HG03039 (cell line): ENCODE data around the gene PAX5.

Experiments used
- ATAC-seq: cut with Tn5 transposase; IDR thresholded peaks from one replicate; pipeline ENCODE4 v1.9.1; 2021; ENCODE audit warnings: mild to moderate bottlenecking, moderate library complexity; ENCODE audit not compliant: unreplicated experiment

Gene PAX5

GRCh38 chr9:36818242-36818938 lies 215.7 kb downstream of the PAX5 start:
- no peak for ATAC-seq

- ATAC-seq = no peak
Measured at GRCh38 chr9:36817160-36817834, 216.8 kb downstream of the PAX5 start.

GRCh38 chr9:36816371-36816770 lies 217.7 kb downstream of the PAX5 start:
- no peak for ATAC-seq

- ATAC-seq = no peak
Measured at GRCh38 chr9:36815566-36816348, 218.3 kb downstream of the PAX5 start.

- no peak for ATAC-seq
Measured at GRCh38 chr9:36815023-36815422, 219.0 kb downstream of the PAX5 start.

GRCh38 chr9:36813154-36813553 lies 220.9 kb downstream of the PAX5 start:
- no peak for ATAC-seq

- ATAC-seq = no peak
Measured at GRCh38 chr9:36812556-36812955, 221.5 kb downstream of the PAX5 start.

- ATAC-seq = no peak
Measured at GRCh38 chr9:36808251-36808650, 225.8 kb downstream of the PAX5 start.

GRCh38 chr9:36803961-36804360 lies 230.1 kb downstream of the PAX5 start:
- ATAC-seq = no peak

- no peak for ATAC-seq
Measured at GRCh38 chr9:36802201-36802920, 231.7 kb downstream of the PAX5 start.

GRCh38 chr9:36800455-36800854 lies 233.6 kb downstream of the PAX5 start:
- ATAC-seq = no peak

GRCh38 chr9:36798350-36799065 lies 235.6 kb downstream of the PAX5 start:
- no peak for ATAC-seq

- ATAC-seq = no peak
Measured at GRCh38 chr9:36797471-36798220, 236.4 kb downstream of the PAX5 start.

GRCh38 chr9:36796671-36797419 lies 237.2 kb downstream of the PAX5 start:
- ATAC-seq = no peak

GRCh38 chr9:36794461-36794860 lies 239.6 kb downstream of the PAX5 start:
- ATAC-seq = no peak

- ATAC-seq = no peak
Measured at GRCh38 chr9:36793277-36793676, 240.8 kb downstream of the PAX5 start.

- no peak for ATAC-seq
Measured at GRCh38 chr9:36791222-36791950, 242.7 kb downstream of the PAX5 start.

- no peak for ATAC-seq
Measured at GRCh38 chr9:36789886-36790285, 244.2 kb downstream of the PAX5 start.
